ENCODE data around the gene TRMT10A. TPM values are rescaled to one million over a fixed set of nuclear protein-coding genes. Genes with fewer than 3 reads are reported as not detected.

The TRMT10A gene
- total RNA-seq, 1 donor from 2014 or later: 9.1 TPM

GRCh38 chr4:99587803-99588202, 24.0 kb upstream of the TRMT10A start:
- no peak for DNase-seq
- TF ChIP-seq, protein P1, sequence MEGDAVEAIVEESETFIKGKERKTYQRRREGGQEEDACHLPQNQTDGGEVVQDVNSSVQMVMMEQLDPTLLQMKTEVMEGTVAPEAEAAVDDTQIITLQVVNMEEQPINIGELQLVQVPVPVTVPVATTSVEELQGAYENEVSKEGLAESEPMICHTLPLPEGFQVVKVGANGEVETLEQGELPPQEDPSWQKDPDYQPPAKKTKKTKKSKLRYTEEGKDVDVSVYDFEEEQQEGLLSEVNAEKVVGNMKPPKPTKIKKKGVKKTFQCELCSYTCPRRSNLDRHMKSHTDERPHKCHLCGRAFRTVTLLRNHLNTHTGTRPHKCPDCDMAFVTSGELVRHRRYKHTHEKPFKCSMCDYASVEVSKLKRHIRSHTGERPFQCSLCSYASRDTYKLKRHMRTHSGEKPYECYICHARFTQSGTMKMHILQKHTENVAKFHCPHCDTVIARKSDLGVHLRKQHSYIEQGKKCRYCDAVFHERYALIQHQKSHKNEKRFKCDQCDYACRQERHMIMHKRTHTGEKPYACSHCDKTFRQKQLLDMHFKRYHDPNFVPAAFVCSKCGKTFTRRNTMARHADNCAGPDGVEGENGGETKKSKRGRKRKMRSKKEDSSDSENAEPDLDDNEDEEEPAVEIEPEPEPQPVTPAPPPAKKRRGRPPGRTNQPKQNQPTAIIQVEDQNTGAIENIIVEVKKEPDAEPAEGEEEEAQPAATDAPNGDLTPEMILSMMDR (IDR thresholded peaks at IDR 0.05; ENCODE audit: partially characterized antibody, unreplicated experiment): no peak
- Mint-ChIP-seq H3K27ac (ENCODE audit: unreplicated experiment) (no peak overlapping the region), H3K27me3 (ENCODE audit: unreplicated experiment) (no peaks in the 10 kb centered on the region), H3K9me3 (ENCODE audit: unreplicated experiment) (no peaks in the 10 kb centered on the region), H3K4me3 (ENCODE audit: unreplicated experiment) (no peak overlapping the region), H3K4me1 (ENCODE audit: low read depth, unreplicated experiment) (no peaks in the 10 kb centered on the region), H3K36me3 (ENCODE audit: unreplicated experiment) (no peaks in the 10 kb centered on the region)

- no peaks in the 10 kb centered on the region for H3K9me3 Mint-ChIP-seq (ENCODE audit: unreplicated experiment)
- H3K27ac Mint-ChIP-seq (ENCODE audit: unreplicated experiment): no peak overlapping the region
- TF ChIP-seq, protein P1 (IDR thresholded peaks at IDR 0.05; ENCODE audit: partially characterized antibody, unreplicated experiment): no peak
- no peak overlapping the region for H3K4me3 Mint-ChIP-seq (ENCODE audit: unreplicated experiment)
- H3K27me3 Mint-ChIP-seq (ENCODE audit: unreplicated experiment): no peaks in the 10 kb centered on the region
- no peak for DNase-seq
- no peaks in the 10 kb centered on the region for H3K4me1 Mint-ChIP-seq (ENCODE audit: low read depth, unreplicated experiment)
- no peaks in the 10 kb centered on the region for H3K36me3 Mint-ChIP-seq (ENCODE audit: unreplicated experiment)
These were observed 23.5 kb upstream of the TRMT10A start for GRCh38 chr4:99587309-99587708.

- DNase-seq: no peak
- no peaks in the 10 kb centered on the region for H3K36me3 Mint-ChIP-seq (ENCODE audit: unreplicated experiment)
- no peaks in the 10 kb centered on the region for H3K4me1 Mint-ChIP-seq (ENCODE audit: low read depth, unreplicated experiment)
- H3K4me3 Mint-ChIP-seq (ENCODE audit: unreplicated experiment): no peak overlapping the region
- H3K27ac Mint-ChIP-seq (ENCODE audit: unreplicated experiment): no peak overlapping the region
- no peaks in the 10 kb centered on the region for H3K9me3 Mint-ChIP-seq (ENCODE audit: unreplicated experiment)
- H3K27me3 Mint-ChIP-seq (ENCODE audit: unreplicated experiment): no peaks in the 10 kb centered on the region
- TF ChIP-seq, protein P1 (IDR thresholded peaks at IDR 0.05; ENCODE audit: partially characterized antibody, unreplicated experiment): no peak
These were observed 23.0 kb upstream of the TRMT10A start for GRCh38 chr4:99586797-99587196.

- DNase-seq: no peak
- Mint-ChIP-seq H3K36me3 (ENCODE audit: unreplicated experiment) (no peaks in the 10 kb centered on the region), H3K27me3 (ENCODE audit: unreplicated experiment) (no peaks in the 10 kb centered on the region), H3K4me3 (ENCODE audit: unreplicated experiment) (no peak overlapping the region), H3K4me1 (ENCODE audit: low read depth, unreplicated experiment) (no peaks in the 10 kb centered on the region), H3K27ac (ENCODE audit: unreplicated experiment) (no peak overlapping the region), H3K9me3 (ENCODE audit: unreplicated experiment) (no peaks in the 10 kb centered on the region)
- TF ChIP-seq, protein P1 (IDR thresholded peaks at IDR 0.05; ENCODE audit: partially characterized antibody, unreplicated experiment): no peak
These were observed 22.5 kb upstream of the TRMT10A start for GRCh38 chr4:99586322-99586721.

- Mint-ChIP-seq H3K4me1 (ENCODE audit: low read depth, unreplicated experiment) (no peaks in the 10 kb centered on the region), H3K4me3 (ENCODE audit: unreplicated experiment) (no peak overlapping the region)
These were observed 21.7 kb upstream of the TRMT10A start for GRCh38 chr4:99585516-99585915.

More at GRCh38 chr4:99585516-99585915, 21.7 kb upstream of the TRMT10A start:
- no peaks in the 10 kb centered on the region for H3K36me3 Mint-ChIP-seq (ENCODE audit: unreplicated experiment)
- no peak for DNase-seq
- H3K27me3 Mint-ChIP-seq (ENCODE audit: unreplicated experiment): no peaks in the 10 kb centered on the region
- H3K9me3 Mint-ChIP-seq (ENCODE audit: unreplicated experiment): no peaks in the 10 kb centered on the region
- H3K27ac Mint-ChIP-seq (ENCODE audit: unreplicated experiment): no peak overlapping the region
- TF ChIP-seq, protein P1 (IDR thresholded peaks at IDR 0.05; ENCODE audit: partially characterized antibody, unreplicated experiment): no peak

All from glutamatergic neuron (in vitro differentiated cells).